Cardiac muscle cell (in vitro differentiated cells and primary cell): Measurements from ENCODE around the gene MACROD1. TPM values are rescaled to one million over a fixed set of nuclear protein-coding genes. Genes with fewer than 3 reads are reported as not detected.

Source experiments
- DNase-seq, 2 donors: peaks; one replicate each; pipeline versions ENCODE4 v3.0.0 to v3.0.0-alpha.2; 2010 to 2017; ENCODE audit warnings: low read depth in 1 of 2, low spot score in 1 of 2
- H3K27ac ChIP-seq: fragments of 200-600 bp; sonication (generic); 2 replicates; pipeline ENCODE4 v1.5.1; 2016
- H3K27me3 ChIP-seq: fragments of 200-600 bp; sonication (generic); 2 replicates; pipeline ENCODE4 v1.6.0; 2016; ENCODE audit warnings: control low read depth
- H3K36me3 ChIP-seq: fragments of 200-600 bp; sonication (generic); 2 replicates; pipeline ENCODE4 v1.5.1; 2016; ENCODE audit warnings: control low read depth
- H3K4me1 ChIP-seq: fragments of 200-600 bp; sonication (generic); 2 replicates; pipeline ENCODE4 v1.8.1; 2017; ENCODE audit warnings: low read depth, mild to moderate bottlenecking, mixed run types
- H3K4me3 ChIP-seq: fragments of 200-600 bp; sonication (generic); 2 replicates; pipeline ENCODE4 v1.5.1; 2016; ENCODE audit warnings: mild to moderate bottlenecking
- H3K9me3 ChIP-seq: fragments of 200-600 bp; sonication (generic); 2 replicates; pipeline ENCODE4 v1.5.1; 2017; ENCODE audit warnings: low read depth, mild to moderate bottlenecking, control low read depth
- CTCF ChIP-seq: IDR thresholded peaks from 2 replicates; pipeline ENCODE4 v1.5.1; 2012; ENCODE audit warnings: low read depth, mild to moderate bottlenecking, low read length
- polyA plus RNA-seq: library from polyadenylated mRNA; unstranded; fragments of >200 nt; fragmentation: Nextera tagmentation; extraction: Ambion mirVana; gene quantifications from 2 replicates; pipeline ENCODE4 v1.2.1, GENCODE V29; 2016
- total RNA-seq: library from RNA; depleted of rRNA; stranded (reverse); fragments of >200 nt; gene quantifications from 2 replicates; pipeline ENCODE4 v1.2.3, GENCODE V29; 2016

MACROD1 gene
- total and polyA plus RNA-seq, 2 experiments from 2014 or later = 134 to 156 TPM

- Histone ChIP-seq H3K27me3 (no peaks in the 10 kb centered on the region), H3K36me3 (no peaks in the 10 kb centered on the region), H3K9me3 (no peaks in the 10 kb centered on the region), H3K4me3 (no peak overlapping the region), H3K27ac (no peak overlapping the region), H3K4me1 (peaks cover 8% of the 10 kb centered on the region)
- no peak for TF ChIP-seq CTCF
- no peak for DNase-seq
Observed at GRCh38 chr11:64021757-64022093, 144.2 kb downstream of the MACROD1 start.

GRCh38 chr11:64020976-64021756 lies 144.7 kb downstream of the MACROD1 start:
- Histone ChIP-seq H3K9me3 (no peaks in the 10 kb centered on the region), H3K27ac (no peak overlapping the region), H3K36me3 (no peaks in the 10 kb centered on the region), H3K4me3 (no peak overlapping the region), H3K4me1 (peaks cover 8% of the 10 kb centered on the region), H3K27me3 (no peaks in the 10 kb centered on the region)
- no peak for DNase-seq
- TF ChIP-seq CTCF = no peak

GRCh38 chr11:64019106-64020037 lies 146.5 kb downstream of the MACROD1 start:
- Histone ChIP-seq H3K4me1 (peaks cover 4% of the 10 kb centered on the region), H3K27me3 (no peaks in the 10 kb centered on the region), H3K9me3 (no peaks in the 10 kb centered on the region), H3K4me3 (no peak overlapping the region), H3K27ac (no peak overlapping the region), H3K36me3 (no peaks in the 10 kb centered on the region)
- TF ChIP-seq CTCF = no peak
- no peak for DNase-seq

- H3K4me1 ChIP-seq = peaks cover 4% of the 10 kb centered on the region
- no peaks in the 10 kb centered on the region for H3K9me3 ChIP-seq
- TF ChIP-seq CTCF = no peak
Observed at GRCh38 chr11:64018310-64018709, 147.6 kb downstream of the MACROD1 start.

GRCh38 chr11:64017945-64018224 lies 148.0 kb downstream of the MACROD1 start:
- Histone ChIP-seq H3K4me1 (peaks cover 4% of the 10 kb centered on the region), H3K4me3 (no peak overlapping the region)

More at GRCh38 chr11:64018310-64018709, 147.6 kb downstream of the MACROD1 start:
- no peaks in the 10 kb centered on the region for H3K27me3 ChIP-seq
- H3K4me3 ChIP-seq = no peak overlapping the region
- no peak overlapping the region for H3K27ac ChIP-seq
- DNase-seq = no peak
- H3K36me3 ChIP-seq = no peaks in the 10 kb centered on the region

More at GRCh38 chr11:64017945-64018224, 148.0 kb downstream of the MACROD1 start:
- Histone ChIP-seq H3K27me3 (no peaks in the 10 kb centered on the region), H3K27ac (no peak overlapping the region), H3K36me3 (no peaks in the 10 kb centered on the region), H3K9me3 (no peaks in the 10 kb centered on the region)
- no peak for TF ChIP-seq CTCF
- no peak for DNase-seq
